Hematopoietic multipotent progenitor cell treated with erythropoietin and hydrocortisone succinate and interleukin-3 and kit ligand, for 15 days (in vitro differentiated cells): ENCODE measurements around the gene SRSF1.
A peak's percentile ranks its signal among the peaks of the same experiment; 100 is the strongest.
"Not testable (repeated sequence)": the region's sequence is repeated elsewhere in the genome, so short reads cannot be mapped to it uniquely, and the experiment has no call there.

ENCODE experiments used
- DNase-seq: peaks from one replicate; pipeline ENCODE4 v3.0.0-alpha.2; 2015; ENCODE audit warnings: low spot score

SRSF1 gene

GRCh38 chr17:57965521-57966160 lies 41.4 kb downstream of the SRSF1 start:
- no peak for DNase-seq

GRCh38 chr17:57963149-57963511 lies 43.9 kb downstream of the SRSF1 start:
- DNase-seq, result no peak

GRCh38 chr17:57962279-57963148 lies 44.5 kb downstream of the SRSF1 start:
- no peak for DNase-seq

GRCh38 chr17:57959929-57960328 lies 47.1 kb downstream of the SRSF1 start:
- no peak for DNase-seq

GRCh38 chr17:57958391-57958790 lies 48.7 kb downstream of the SRSF1 start:
- not testable (repeated sequence) for DNase-seq

- DNase-seq, result no peak
Measured at GRCh38 chr17:57957886-57958285, 49.2 kb downstream of the SRSF1 start.

GRCh38 chr17:57957120-57957850 lies 49.8 kb downstream of the SRSF1 start:
- no peak for DNase-seq

- no peak for DNase-seq
Measured at GRCh38 chr17:57956291-57957119, 50.5 kb downstream of the SRSF1 start.

- peak; percentile 32 for DNase-seq
Measured at GRCh38 chr17:57955183-57955931, 51.7 kb downstream of the SRSF1 start, which contains the start of gene CUEDC1. Gene CUEDC1 (minus strand): TSS chr17:57955412. CDS start chr17:57885564, 69,848 bp downstream.

GRCh38 chr17:57954397-57955182 lies 52.5 kb downstream of the SRSF1 start:
- DNase-seq, result no peak

GRCh38 chr17:57953705-57954396 lies 53.2 kb downstream of the SRSF1 start:
- no peak for DNase-seq
